ENCODE data around the gene GPC6. TPM values are rescaled to one million over a fixed set of nuclear protein-coding genes. Genes with fewer than 3 reads are reported as not detected.

The GPC6 gene
- total RNA-seq, 4 donors from 2014 or later = 6.7 to 67.2 (median 11.1) TPM

GRCh38 chr13:94315188-94315587, 1088.6 kb downstream of the GPC6 start:
- Histone ChIP-seq H3K27me3 (no peaks in the 10 kb centered on the region), H3K27ac (no peak overlapping the region), H3K36me3 (no peaks in the 10 kb centered on the region), H3K4me1 (no peaks in the 10 kb centered on the region), H3K9me3 (no peaks in the 10 kb centered on the region), H3K4me3 (no peak overlapping the region)
- intact Hi-C loops (cut with DNase I; ENCODE audit: low total_unique reads) = no loop called here
- DNase-seq = no peak
- TF ChIP-seq POLR2A (IDR thresholded peaks at IDR 0.05) = no peak
- no peak for TF ChIP-seq CTCF (IDR thresholded peaks at IDR 0.05)

DNA sequence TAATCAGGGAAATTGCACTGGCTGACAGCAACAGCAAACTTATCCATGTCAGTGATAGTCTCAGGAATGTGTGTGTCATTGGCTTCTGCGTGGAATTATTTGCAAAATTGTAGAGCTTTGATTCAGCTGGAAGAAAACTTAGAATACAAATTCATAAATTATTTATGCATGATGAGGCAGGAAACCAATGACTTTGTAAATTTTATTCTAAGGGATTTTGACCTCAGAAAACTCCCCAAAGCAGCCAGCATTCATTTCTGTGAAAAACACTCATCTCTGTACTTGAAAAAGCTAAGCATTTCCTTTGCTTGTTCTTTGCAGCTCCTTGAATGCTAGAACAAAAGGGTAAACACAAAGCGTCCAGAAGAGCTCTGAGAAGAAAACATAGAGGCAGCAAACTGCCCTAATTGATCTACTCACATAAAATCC, 1090.5 kb downstream of the GPC6 start:
- no peak for DNase-seq
- no peak for TF ChIP-seq POLR2A (IDR thresholded peaks at IDR 0.05)
- no peak for TF ChIP-seq CTCF (IDR thresholded peaks at IDR 0.05)
- intact Hi-C loops (cut with DNase I; ENCODE audit: low total_unique reads) = no loop called here
- Histone ChIP-seq H3K4me3 (no peak overlapping the region), H3K4me1 (no peaks in the 10 kb centered on the region), H3K27me3 (no peaks in the 10 kb centered on the region), H3K27ac (no peak overlapping the region), H3K36me3 (no peaks in the 10 kb centered on the region), H3K9me3 (no peaks in the 10 kb centered on the region)

DNA sequence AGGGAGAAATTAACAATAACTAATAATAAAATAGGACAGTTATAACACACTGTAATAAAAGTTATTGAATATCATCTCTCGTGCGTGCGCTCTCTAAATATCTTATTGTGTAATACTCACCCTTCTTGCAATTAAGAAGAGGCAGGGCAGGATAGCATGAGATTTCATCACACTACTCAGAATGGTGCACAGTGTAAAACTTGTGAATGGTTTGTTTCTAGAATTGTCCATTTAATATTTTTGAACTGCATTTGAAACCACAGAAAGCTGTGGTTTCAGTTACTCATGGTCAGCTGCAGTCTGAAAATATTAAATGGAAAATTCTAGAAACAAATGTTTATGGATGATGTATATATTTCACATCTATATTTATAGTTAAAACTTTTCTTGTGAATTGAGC, 1091.8 kb downstream of the GPC6 start:
- H3K4me1 ChIP-seq = no peaks in the 10 kb centered on the region

GRCh38 chr13:94319501-94319900, 1092.9 kb downstream of the GPC6 start:
- H3K27me3 ChIP-seq = no peaks in the 10 kb centered on the region
- no peak overlapping the region for H3K4me3 ChIP-seq
- no peaks in the 10 kb centered on the region for H3K36me3 ChIP-seq
- intact Hi-C loops (cut with DNase I; ENCODE audit: low total_unique reads) = no loop called here
- no peak overlapping the region for H3K27ac ChIP-seq
- TF ChIP-seq POLR2A (IDR thresholded peaks at IDR 0.05) (no peak), CTCF (IDR thresholded peaks at IDR 0.05) (no peak)
- no peak for DNase-seq
- H3K4me1 ChIP-seq = no peaks in the 10 kb centered on the region
- H3K9me3 ChIP-seq = no peaks in the 10 kb centered on the region

More for the DNA sequence above, 1091.8 kb downstream of the GPC6 start:
- no peaks in the 10 kb centered on the region for H3K27me3 ChIP-seq
- no peak overlapping the region for H3K4me3 ChIP-seq
- H3K36me3 ChIP-seq = no peaks in the 10 kb centered on the region
- intact Hi-C loops (cut with DNase I; ENCODE audit: low total_unique reads) = no loop called here
- no peak overlapping the region for H3K27ac ChIP-seq
- no peaks in the 10 kb centered on the region for H3K9me3 ChIP-seq
- no peak for DNase-seq
- no peak for TF ChIP-seq CTCF (IDR thresholded peaks at IDR 0.05)
- TF ChIP-seq POLR2A (IDR thresholded peaks at IDR 0.05) = no peak

DNA sequence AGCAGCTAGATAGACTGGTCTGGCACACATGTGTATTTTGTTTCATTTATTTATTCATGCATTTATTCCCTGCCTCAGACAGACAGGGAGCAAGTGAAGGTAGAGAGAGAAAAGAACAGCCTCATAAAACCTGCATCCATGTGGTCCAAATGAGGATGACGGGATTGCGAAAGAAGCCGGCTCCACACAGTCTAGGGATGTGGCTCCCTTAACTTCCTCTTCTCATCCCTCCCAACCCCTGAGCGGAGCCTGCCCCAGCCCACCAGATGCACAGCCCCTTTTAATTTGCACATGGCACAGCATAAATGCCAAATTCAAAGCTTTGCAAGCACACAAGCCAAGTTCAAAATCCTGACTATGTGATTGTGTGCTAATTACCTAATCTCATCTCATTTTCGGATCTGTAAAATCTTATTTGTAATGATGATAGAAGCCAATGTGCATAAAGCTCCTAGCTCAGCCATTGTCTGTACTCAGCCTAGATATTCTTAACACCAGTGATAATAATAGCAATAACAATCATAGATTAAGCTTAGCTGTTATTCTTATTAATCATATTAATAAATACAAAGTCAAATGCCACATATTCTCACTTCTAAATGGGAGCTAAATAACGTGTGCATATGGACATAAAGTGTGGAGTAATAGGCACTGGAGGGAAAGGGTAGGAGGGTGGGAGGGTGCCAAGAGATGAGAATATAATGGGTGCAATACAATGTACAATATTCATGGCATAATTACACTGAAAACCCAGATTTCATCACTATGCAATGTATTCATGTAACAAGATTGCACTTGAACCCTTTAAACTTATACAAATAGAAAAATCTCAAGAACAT, 1096.5 kb downstream of the GPC6 start:
- no peak for DNase-seq

More for the DNA sequence above, 1096.5 kb downstream of the GPC6 start:
- Histone ChIP-seq H3K4me1 (no peaks in the 10 kb centered on the region), H3K9me3 (no peaks in the 10 kb centered on the region), H3K4me3 (no peak overlapping the region), H3K27me3 (no peaks in the 10 kb centered on the region), H3K36me3 (no peaks in the 10 kb centered on the region), H3K27ac (no peak overlapping the region)
- intact Hi-C loops (cut with DNase I; ENCODE audit: low total_unique reads) = no loop called here
- TF ChIP-seq CTCF (IDR thresholded peaks at IDR 0.05) = no peak
- TF ChIP-seq POLR2A (IDR thresholded peaks at IDR 0.05) = no peak

All from uterus (tissue), 4 donors.